ENCODE measurements around the gene CABCOCO1. TPM values are rescaled to one million over a fixed set of nuclear protein-coding genes. Genes with fewer than 3 reads are reported as not detected.

CABCOCO1 gene
- polyA plus RNA-seq, 1 donor (not counting 4 experiments of a cell fraction or from before 2014, with no cell fraction given): 0.17 TPM

DNA sequence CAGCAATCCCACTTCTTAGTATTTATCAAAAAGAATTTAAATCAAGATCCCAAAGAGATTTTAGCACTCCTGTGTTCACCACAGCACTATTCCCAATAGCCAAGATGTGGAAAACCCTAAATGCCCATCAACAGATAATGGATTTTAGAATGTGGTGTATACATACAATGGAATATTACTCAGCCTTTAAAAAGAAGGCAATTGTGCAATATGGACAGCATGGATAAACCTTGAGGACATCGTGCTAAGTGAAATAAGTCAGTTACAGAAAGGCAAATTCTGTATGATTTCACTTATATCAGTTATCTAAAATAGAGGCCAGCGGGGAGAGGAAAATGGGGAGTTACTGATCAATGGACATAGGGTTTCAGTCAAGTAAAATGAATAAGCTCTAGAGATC lies 66.9 kb downstream of the CABCOCO1 start:
- Histone ChIP-seq H3K9me1 (ENCODE audit: control insufficient read depth, extremely low read depth, insufficient read depth, low read length) (no peaks in the 10 kb centered on the region), H3K27me3 (ENCODE audit: control insufficient read depth, extremely low read depth, insufficient read depth, low read length) (no peaks in the 10 kb centered on the region), H3K36me3 (ENCODE audit: control insufficient read depth in 2 of 2, extremely low read depth in 1 of 2, insufficient read depth in 2 of 2, low read length in 2 of 2) (no peaks in the 10 kb centered on the region), H3K4me1 (ENCODE audit: control insufficient read depth, extremely low read depth, insufficient read depth, low read length) (no peaks in the 10 kb centered on the region), H3K9me3 (ENCODE audit: control insufficient read depth, low read depth, low read length) (no peaks in the 10 kb centered on the region), H3K79me2 (ENCODE audit: control insufficient read depth, insufficient read depth, low read length) (no peaks in the 10 kb centered on the region), H3K9ac (ENCODE audit: control insufficient read depth, extremely low read depth, insufficient read depth, low read length) (no peak overlapping the region), H2AFZ (ENCODE audit: control insufficient read depth, low read length) (no peak overlapping the region), H3K4me3 (ENCODE audit: control insufficient read depth in 2 of 3, extremely low read depth in 1 of 3, insufficient read depth in 2 of 3, low read depth in 1 of 3, low read length in 3 of 3) (no peak overlapping the region), H4K20me1 (ENCODE audit: control insufficient read depth, extremely low read depth, insufficient read depth, low read length) (no peaks in the 10 kb centered on the region), H3K27ac (ENCODE audit: control insufficient read depth, insufficient read depth, low read length) (no peak overlapping the region), H3K4me2 (ENCODE audit: control insufficient read depth, extremely low read depth, insufficient read depth, low read depth, low read length) (no peak overlapping the region)
- DNase-seq (ENCODE audit: low read depth, low spot score) (no peak), FAIRE-seq (no peak)
- TF ChIP-seq CTCF (optimal IDR thresholded peaks at IDR 0.05 in 1 of 3, IDR thresholded peaks at IDR 0.05 in 1 of 3, conservative IDR thresholded peaks at IDR 0.05 in 1 of 3; ENCODE audit: extremely low read depth in 1 of 3, insufficient read depth in 2 of 3, low read length in 3 of 3) (no peak), EZH2 (IDR thresholded peaks at IDR 0.05; ENCODE audit: low read length) (no peak)
- dilution Hi-C loops (cut with MboI; ENCODE audit: extremely low pct_ligation_motif_present, low sequenced_read_pairs): no loop called here

DNA sequence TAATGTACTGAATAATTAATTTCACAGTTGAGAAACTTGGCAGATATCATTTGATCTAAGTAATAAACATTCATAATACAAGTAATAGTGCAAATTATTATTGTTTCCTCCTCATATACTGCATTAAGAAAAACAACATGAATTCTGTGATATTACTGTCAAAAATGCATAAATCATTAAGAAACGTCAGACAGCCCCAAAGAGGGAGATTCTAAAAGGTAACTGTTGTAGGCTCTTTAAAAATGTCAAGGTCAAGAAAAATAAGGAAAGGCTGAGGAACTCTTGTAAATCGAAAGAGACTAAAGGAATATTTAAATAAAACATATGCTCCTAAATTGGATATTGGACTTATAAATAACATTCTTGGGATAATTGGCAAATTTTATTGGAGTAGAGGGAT lies 67.9 kb downstream of the CABCOCO1 start:
- no peak overlapping the region for H3K27ac ChIP-seq (ENCODE audit: control insufficient read depth, insufficient read depth, low read length)
- DNase-seq (ENCODE audit: low read depth, low spot score): no peak
- no peaks in the 10 kb centered on the region for H4K20me1 ChIP-seq (ENCODE audit: control insufficient read depth, extremely low read depth, insufficient read depth, low read length)
- H3K4me1 ChIP-seq (ENCODE audit: control insufficient read depth, extremely low read depth, insufficient read depth, low read length): no peaks in the 10 kb centered on the region
- no peak overlapping the region for H3K4me3 ChIP-seq (ENCODE audit: control insufficient read depth in 2 of 3, extremely low read depth in 1 of 3, insufficient read depth in 2 of 3, low read depth in 1 of 3, low read length in 3 of 3)
- no peak overlapping the region for H2AFZ ChIP-seq (ENCODE audit: control insufficient read depth, low read length)
- TF ChIP-seq CTCF (optimal IDR thresholded peaks at IDR 0.05 in 1 of 3, IDR thresholded peaks at IDR 0.05 in 1 of 3, conservative IDR thresholded peaks at IDR 0.05 in 1 of 3; ENCODE audit: extremely low read depth in 1 of 3, insufficient read depth in 2 of 3, low read length in 3 of 3) (no peak), EZH2 (IDR thresholded peaks at IDR 0.05; ENCODE audit: low read length) (no peak)
- no peak overlapping the region for H3K4me2 ChIP-seq (ENCODE audit: control insufficient read depth, extremely low read depth, insufficient read depth, low read depth, low read length)
- H3K27me3 ChIP-seq (ENCODE audit: control insufficient read depth, extremely low read depth, insufficient read depth, low read length): no peaks in the 10 kb centered on the region
- FAIRE-seq: no peak
- H3K79me2 ChIP-seq (ENCODE audit: control insufficient read depth, insufficient read depth, low read length): no peaks in the 10 kb centered on the region
- H3K9me3 ChIP-seq (ENCODE audit: control insufficient read depth, low read depth, low read length): no peaks in the 10 kb centered on the region
- no peaks in the 10 kb centered on the region for H3K9me1 ChIP-seq (ENCODE audit: control insufficient read depth, extremely low read depth, insufficient read depth, low read length)
- no peaks in the 10 kb centered on the region for H3K36me3 ChIP-seq (ENCODE audit: control insufficient read depth in 2 of 2, extremely low read depth in 1 of 2, insufficient read depth in 2 of 2, low read length in 2 of 2)
- H3K9ac ChIP-seq (ENCODE audit: control insufficient read depth, extremely low read depth, insufficient read depth, low read length): no peak overlapping the region
- dilution Hi-C loops (cut with MboI; ENCODE audit: extremely low pct_ligation_motif_present, low sequenced_read_pairs): no loop called here
